CD4-positive, alpha-beta T cell (primary cell): Measurements from ENCODE around the gene TMEM144. TPM values are rescaled to one million over a fixed set of nuclear protein-coding genes. Genes with fewer than 3 reads are reported as not detected.

ENCODE experiments used
- ATAC-seq: fragments of 200-7000 bp; cut with Tn5 transposase; one replicate; pipeline ENCODE4 v1.10.0; 2022; ENCODE audit warnings: mild to moderate bottlenecking; ENCODE audit not compliant: poor library complexity
- CTCF ChIA-PET: fragments of 350-600 bp; sonication (Branson Sonifier 250); formaldehyde crosslinking; loops from one replicate; lab custom pipeline; 2021; ENCODE audit warnings: antibody characterized with exemption, inconsistent platforms; lab: Charles Lee
- POLR2A ChIA-PET: fragments of 350-600 bp; sonication (Branson Sonifier 250); formaldehyde crosslinking; loops from one replicate; lab custom pipeline; 2021; ENCODE audit warnings: antibody characterized with exemption, inconsistent platforms; lab: Charles Lee
- DNase-seq, 14 experiments: peaks; one replicate each; pipeline ENCODE4 v3.0.0-alpha.2; 2013 to 2020; ENCODE audit warnings: mixed read lengths in 2 of 14
- H3K27ac ChIP-seq, 2 donors: one replicate each; pipeline versions ENCODE4 v1.5.1 to v1.7.0; 2013; ENCODE audit warnings: low read length in 2 of 2, low read depth in 1 of 2, mild to moderate bottlenecking in 1 of 2
- H3K27me3 ChIP-seq, 2 experiments: 1 replicate in 1 of 2; 2 replicates in 1 of 2; pipeline versions ENCODE4 v1.6.1 to v1.7.0; 2013; ENCODE audit warnings: low read length in 2 of 2, control low read depth in 1 of 2, mild to moderate bottlenecking in 1 of 2, moderate library complexity in 1 of 2; ENCODE audit not compliant: insufficient read depth in 2 of 2, control insufficient read depth in 1 of 2
- H3K36me3 ChIP-seq: one replicate; pipeline ENCODE4 v1.6.1; 2013; ENCODE audit warnings: low read length, control low read depth; ENCODE audit not compliant: insufficient read depth
- H3K4me1 ChIP-seq: one replicate; pipeline ENCODE4 v1.6.1; 2013; ENCODE audit warnings: low read length, control low read depth; ENCODE audit not compliant: insufficient read depth
- H3K4me3 ChIP-seq: one replicate; pipeline ENCODE4 v1.5.1; 2013; ENCODE audit warnings: mild to moderate bottlenecking, low read length, moderate library complexity
- H3K9me3 ChIP-seq, 2 experiments: 1 replicate in 1 of 2; 2 replicates in 1 of 2; pipeline versions ENCODE4 v1.6.1 to v1.7.0; 2013; ENCODE audit warnings: low read length in 2 of 2, mild to moderate bottlenecking in 2 of 2, control low read depth in 1 of 2, moderate library complexity in 1 of 2; ENCODE audit not compliant: control insufficient read depth in 1 of 2, insufficient read depth in 1 of 2
- H3K27ac Mint-ChIP-seq: one replicate; pipeline ENCODE4 v1.8.0; 2020; ENCODE audit warnings: mixed read lengths
- H3K27me3 Mint-ChIP-seq: one replicate; pipeline ENCODE4 v1.8.0; 2021; ENCODE audit warnings: mixed read lengths
- H3K36me3 Mint-ChIP-seq: one replicate; pipeline ENCODE4 v1.8.0; 2021; ENCODE audit warnings: low read depth, mixed read lengths
- H3K4me1 Mint-ChIP-seq: one replicate; pipeline ENCODE4 v1.8.0; 2021; ENCODE audit warnings: low read depth, mixed read lengths
- H3K4me3 Mint-ChIP-seq: one replicate; pipeline ENCODE4 v1.8.0; 2020; ENCODE audit warnings: mild to moderate bottlenecking, mixed read lengths
- H3K9me3 Mint-ChIP-seq: one replicate; pipeline ENCODE4 v1.8.0; 2020; ENCODE audit warnings: mixed read lengths
- intact Hi-C, 2 experiments: fragments of 100-400 bp; cut with DNase I in 1 of 2; cut with micrococcal nuclease in 1 of 2; formaldehyde crosslinking; loops; one replicate each; pipeline versions ENCODE4 v1.15.1 to v1.9.0; 2023 to 2025; cut with DNase I, micrococcal nuclease
- total RNA-seq, 174 experiments: library from RNA in 2 of 174; stranded (reverse) in 2 of 174; gene quantifications; one replicate each; pipeline ENCODE4 v1.2.3 and lab custom pipeline; 2021 to 2026
- TF ChIP-seq, protein P1 (sequence below): fragments of 200-600 bp; IDR thresholded peaks from one replicate; pipeline ENCODE4 v1.8.0; 2022; ENCODE audit warnings: antibody characterized with exemption, mild to moderate bottlenecking

TMEM144 gene
- total RNA-seq, 2 experiments from 2014 or later: 0.45 TPM; not detected in 1

GRCh38 chr4:158300012-158300411 lies 89.7 kb downstream of the TMEM144 start:
- no peaks in the 10 kb centered on the region for H3K9me3 Mint-ChIP-seq
- DNase-seq (no peak), ATAC-seq (no peak)
- no peak overlapping the region for H3K27ac Mint-ChIP-seq
- H3K4me3 Mint-ChIP-seq: no peak overlapping the region
- H3K27me3 Mint-ChIP-seq: no peaks in the 10 kb centered on the region
- intact Hi-C loops: no loop called here
- H3K27ac ChIP-seq: no peak overlapping the region
- no peaks in the 10 kb centered on the region for H3K36me3 Mint-ChIP-seq
- no peaks in the 10 kb centered on the region for H3K9me3 ChIP-seq
- no peaks in the 10 kb centered on the region for H3K4me1 Mint-ChIP-seq
- POLR2A ChIA-PET: no interaction called here
- H3K36me3 ChIP-seq: no peaks in the 10 kb centered on the region
- H3K27me3 ChIP-seq: no peaks in the 10 kb centered on the region
- CTCF ChIA-PET: interaction anchor here (1.0 kb wide), 1 partner anchor 14 kb away, joined by 3 read pairs; no protein-coding TSS in a partner anchor
- TF ChIP-seq, protein P1, sequence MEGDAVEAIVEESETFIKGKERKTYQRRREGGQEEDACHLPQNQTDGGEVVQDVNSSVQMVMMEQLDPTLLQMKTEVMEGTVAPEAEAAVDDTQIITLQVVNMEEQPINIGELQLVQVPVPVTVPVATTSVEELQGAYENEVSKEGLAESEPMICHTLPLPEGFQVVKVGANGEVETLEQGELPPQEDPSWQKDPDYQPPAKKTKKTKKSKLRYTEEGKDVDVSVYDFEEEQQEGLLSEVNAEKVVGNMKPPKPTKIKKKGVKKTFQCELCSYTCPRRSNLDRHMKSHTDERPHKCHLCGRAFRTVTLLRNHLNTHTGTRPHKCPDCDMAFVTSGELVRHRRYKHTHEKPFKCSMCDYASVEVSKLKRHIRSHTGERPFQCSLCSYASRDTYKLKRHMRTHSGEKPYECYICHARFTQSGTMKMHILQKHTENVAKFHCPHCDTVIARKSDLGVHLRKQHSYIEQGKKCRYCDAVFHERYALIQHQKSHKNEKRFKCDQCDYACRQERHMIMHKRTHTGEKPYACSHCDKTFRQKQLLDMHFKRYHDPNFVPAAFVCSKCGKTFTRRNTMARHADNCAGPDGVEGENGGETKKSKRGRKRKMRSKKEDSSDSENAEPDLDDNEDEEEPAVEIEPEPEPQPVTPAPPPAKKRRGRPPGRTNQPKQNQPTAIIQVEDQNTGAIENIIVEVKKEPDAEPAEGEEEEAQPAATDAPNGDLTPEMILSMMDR: no peak
- no peaks in the 10 kb centered on the region for H3K4me1 ChIP-seq
- H3K4me3 ChIP-seq: no peak overlapping the region

GRCh38 chr4:158302076-158302866 lies 92.0 kb downstream of the TMEM144 start:
- Histone ChIP-seq H3K27me3 (no peaks in the 10 kb centered on the region), H3K9me3 (no peaks in the 10 kb centered on the region), H3K4me3 (no peak overlapping the region), H3K36me3 (no peaks in the 10 kb centered on the region), H3K27ac (no peak overlapping the region), H3K4me1 (no peaks in the 10 kb centered on the region)
- peaks cover 2% of the 10 kb centered on the region for H3K9me3 Mint-ChIP-seq
- no peaks in the 10 kb centered on the region for H3K36me3 Mint-ChIP-seq
- H3K27ac Mint-ChIP-seq: no peak overlapping the region
- POLR2A ChIA-PET: no interaction called here
- CTCF ChIA-PET: no interaction called here
- DNase-seq (no peak), ATAC-seq (no peak)
- no peaks in the 10 kb centered on the region for H3K4me1 Mint-ChIP-seq
- no peaks in the 10 kb centered on the region for H3K27me3 Mint-ChIP-seq
- no peak overlapping the region for H3K4me3 Mint-ChIP-seq
- TF ChIP-seq, protein P1: no peak
- intact Hi-C loops: no loop called here

GRCh38 chr4:158304694-158305093 lies 94.4 kb downstream of the TMEM144 start:
- DNase-seq (no peak), ATAC-seq (no peak)
- H3K36me3 ChIP-seq: no peaks in the 10 kb centered on the region
- H3K4me1 ChIP-seq: no peaks in the 10 kb centered on the region
- POLR2A ChIA-PET: no interaction called here
- Mint-ChIP-seq H3K36me3 (no peaks in the 10 kb centered on the region), H3K27me3 (no peaks in the 10 kb centered on the region), H3K27ac (no peak overlapping the region), H3K4me3 (no peak overlapping the region), H3K4me1 (no peaks in the 10 kb centered on the region), H3K9me3 (peaks cover 12% of the 10 kb centered on the region)
- no peak overlapping the region for H3K4me3 ChIP-seq
- intact Hi-C loops: no loop called here
- CTCF ChIA-PET: no interaction called here
- no peak overlapping the region for H3K27ac ChIP-seq
- no peaks in the 10 kb centered on the region for H3K9me3 ChIP-seq
- TF ChIP-seq, protein P1: no peak
- no peaks in the 10 kb centered on the region for H3K27me3 ChIP-seq

Other genes with a start within 250 kb of the TMEM144 start
- gene GASK1B, start 37.5 kb upstream of the TMEM144 start, total RNA-seq: under 1 TPM; 0.22 to 0.28 TPM